OCI-LY1 (cell line): ENCODE measurements around the gene NFIX.

Experiments
- CTCF ChIP-seq: fragments of 200-600 bp; sonication (generic), shearing (Covaris generic); IDR thresholded peaks from 2 replicates; pipeline ENCODE4 v1.5.1; 2017; ENCODE audit warnings: mild to moderate bottlenecking, antibody characterized with exemption, low read length, moderate library complexity, mixed read lengths
- EZH2 ChIP-seq: fragments of 200-600 bp; sonication (generic), shearing (Covaris generic); IDR thresholded peaks from 2 replicates; pipeline ENCODE4 v1.8.0; 2017; ENCODE audit warnings: borderline replicate concordance, mixed run types, mild to moderate bottlenecking, antibody characterized with exemption, low read length, moderate library complexity, mixed read lengths

DNA sequence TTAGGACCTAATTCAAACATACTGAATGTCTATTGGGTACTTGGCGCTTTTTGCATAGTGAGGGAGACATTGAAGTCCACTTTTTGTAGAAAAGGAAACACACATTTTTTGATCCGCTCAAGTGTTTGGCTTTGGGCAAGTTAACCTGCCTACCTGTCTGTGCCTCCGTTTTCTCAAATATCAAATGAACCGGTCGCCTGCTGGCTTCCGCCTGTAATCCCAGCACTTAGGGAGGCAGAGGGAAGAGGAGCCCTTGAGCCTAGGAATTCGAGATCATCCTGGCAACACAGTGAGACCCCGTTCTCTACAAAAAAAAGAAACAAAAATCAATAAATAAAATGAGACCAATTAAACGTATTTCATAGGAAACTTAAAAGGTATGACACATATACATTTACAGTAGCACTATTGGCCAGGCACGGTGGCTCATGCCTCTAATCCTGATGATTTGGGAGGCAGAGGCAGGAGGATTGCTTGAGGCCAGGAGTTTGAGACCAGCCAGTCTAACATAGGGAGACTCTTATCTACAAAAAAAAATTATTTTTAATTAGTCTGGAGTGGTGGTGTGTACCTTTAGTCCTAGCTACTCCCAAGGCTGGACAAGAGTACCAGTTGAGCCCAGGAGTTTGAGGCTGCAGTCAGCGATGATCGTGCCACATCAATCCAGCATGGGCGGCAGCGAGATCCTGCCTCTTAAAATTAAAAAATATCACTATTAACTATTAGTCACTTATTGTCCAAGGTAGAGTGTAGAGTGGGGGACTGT lies 48.4 kb upstream of the NFIX start:
- TF ChIP-seq CTCF, result no peak
- no peak for TF ChIP-seq EZH2
